Astrocyte (in vitro differentiated cells and primary cell): Measurements from ENCODE around the gene SNED1. TPM values are rescaled to one million over a fixed set of nuclear protein-coding genes. Genes with fewer than 3 reads are reported as not detected.

Source experiments
- DNase-seq: peaks from one replicate; pipeline ENCODE4 v3.0.0-alpha.2; 2010; ENCODE audit warnings: low read depth
- FAIRE-seq: peaks from 2 replicates; lab custom pipeline; 2011; peaks lifted over from hg19 to GRCh38; lab: Jason Lieb, UNC
- H2AFZ ChIP-seq: 2 replicates; pipeline ENCODE4 v1.6.0; 2012; ENCODE audit warnings: low read depth, low read length, inconsistent platforms
- H3K27ac ChIP-seq: 2 replicates; pipeline ENCODE4 v1.5.1; 2011; ENCODE audit warnings: low read depth, low read length, inconsistent platforms
- H3K27me3 ChIP-seq: 2 replicates; pipeline ENCODE4 v1.6.0; 2011; ENCODE audit warnings: low read length, inconsistent platforms; ENCODE audit not compliant: insufficient read depth
- H3K36me3 ChIP-seq: 2 replicates; pipeline ENCODE4 v1.5.1; 2011; ENCODE audit warnings: low read length, inconsistent platforms; ENCODE audit not compliant: insufficient read depth
- H3K4me1 ChIP-seq: 2 replicates; pipeline ENCODE4 v1.5.1; 2011; ENCODE audit warnings: low read length, inconsistent platforms; ENCODE audit not compliant: insufficient read depth
- H3K4me2 ChIP-seq: 2 replicates; pipeline ENCODE4 v1.6.0; 2012; ENCODE audit warnings: low read length, inconsistent platforms
- H3K4me3 ChIP-seq: 2 replicates; pipeline ENCODE4 v1.5.1; 2011; ENCODE audit warnings: low read depth, mild to moderate bottlenecking, low read length, inconsistent platforms; ENCODE audit not compliant: insufficient read depth
- H3K79me2 ChIP-seq: 2 replicates; pipeline ENCODE4 v1.6.0; 2012; ENCODE audit warnings: mild to moderate bottlenecking, low read length, inconsistent platforms; ENCODE audit not compliant: insufficient read depth
- H3K9ac ChIP-seq: 2 replicates; pipeline ENCODE4 v1.6.0; 2012; ENCODE audit warnings: mild to moderate bottlenecking, low read length, inconsistent platforms
- H3K9me3 ChIP-seq: 2 replicates; pipeline ENCODE4 v1.5.1; 2012; ENCODE audit warnings: low read depth, mild to moderate bottlenecking, low read length, inconsistent platforms; ENCODE audit not compliant: insufficient read depth
- H4K20me1 ChIP-seq: 2 replicates; pipeline ENCODE4 v1.6.0; 2012; ENCODE audit warnings: low read length, inconsistent platforms; ENCODE audit not compliant: insufficient read depth
- H3K27ac Mint-ChIP-seq: one replicate; pipeline ENCODE4 v1.8.0; 2021; ENCODE audit warnings: mild to moderate bottlenecking, mixed read lengths; ENCODE audit not compliant: unreplicated experiment
- H3K27me3 Mint-ChIP-seq: one replicate; pipeline ENCODE4 v1.8.0; 2021; ENCODE audit warnings: low read depth, mixed read lengths; ENCODE audit not compliant: unreplicated experiment
- H3K36me3 Mint-ChIP-seq: one replicate; pipeline ENCODE4 v1.8.0; 2021; ENCODE audit warnings: low read depth, mixed read lengths; ENCODE audit not compliant: unreplicated experiment
- H3K4me1 Mint-ChIP-seq: one replicate; pipeline ENCODE4 v1.8.0; 2021; ENCODE audit warnings: low read depth, mixed read lengths; ENCODE audit not compliant: unreplicated experiment
- H3K4me3 Mint-ChIP-seq: one replicate; pipeline ENCODE4 v1.8.0; 2021; ENCODE audit warnings: mild to moderate bottlenecking, moderate library complexity, mixed read lengths; ENCODE audit not compliant: unreplicated experiment
- H3K9me3 Mint-ChIP-seq: one replicate; pipeline ENCODE4 v1.8.0; 2021; ENCODE audit warnings: mild to moderate bottlenecking, mixed read lengths; ENCODE audit not compliant: unreplicated experiment
- CTCF ChIP-seq: IDR thresholded peaks from 2 replicates; pipeline ENCODE4 v1.5.1; 2011; ENCODE audit warnings: low read depth, mild to moderate bottlenecking, inconsistent platforms, low read length, moderate library complexity; ENCODE audit not compliant: insufficient read depth
- EZH2 ChIP-seq: IDR thresholded peaks from 2 replicates; pipeline ENCODE4 v1.6.1; 2012; ENCODE audit warnings: mild to moderate bottlenecking, low read length, inconsistent platforms; ENCODE audit not compliant: insufficient read depth
- total RNA-seq: library from RNA; stranded (reverse); gene quantifications from 2 replicates; pipeline ENCODE4 v1.2.1, GENCODE V29; 2021

The SNED1 gene
- total RNA-seq, 1 donor from 2014 or later, result 0.23 TPM

GRCh38 chr2:241126771-241127202 is 128.4 kb downstream of the SNED1 start:
- no peaks in the 10 kb centered on the region for H3K27me3 ChIP-seq
- no peak for TF ChIP-seq EZH2
- no peak for TF ChIP-seq CTCF
- H3K9me3 ChIP-seq, result no peaks in the 10 kb centered on the region
- no peak overlapping the region for H3K9ac ChIP-seq
- FAIRE-seq (no peak), DNase-seq (no peak)
- H3K9me3 Mint-ChIP-seq, result no peaks in the 10 kb centered on the region
- no peak overlapping the region for H3K27ac Mint-ChIP-seq
- peaks cover 9% of the 10 kb centered on the region for H3K36me3 Mint-ChIP-seq
- H3K27ac ChIP-seq, result no peak overlapping the region
- H3K4me2 ChIP-seq, result no peak overlapping the region
- H3K4me1 Mint-ChIP-seq, result no peaks in the 10 kb centered on the region
- H3K79me2 ChIP-seq, result no peaks in the 10 kb centered on the region
- H3K4me1 ChIP-seq, result no peaks in the 10 kb centered on the region
- no peaks in the 10 kb centered on the region for H4K20me1 ChIP-seq
- no peak overlapping the region for H2AFZ ChIP-seq
- no peak overlapping the region for H3K4me3 Mint-ChIP-seq
- H3K4me3 ChIP-seq, result no peak overlapping the region
- peaks cover 13% of the 10 kb centered on the region for H3K27me3 Mint-ChIP-seq
- H3K36me3 ChIP-seq, result no peaks in the 10 kb centered on the region

GRCh38 chr2:241128266-241128665 is 129.8 kb downstream of the SNED1 start:
- H3K4me2 ChIP-seq, result no peak overlapping the region
- H2AFZ ChIP-seq, result no peak overlapping the region
- Mint-ChIP-seq H3K4me1 (no peaks in the 10 kb centered on the region), H3K9me3 (no peaks in the 10 kb centered on the region), H3K36me3 (peaks cover 9% of the 10 kb centered on the region), H3K27ac (no peak overlapping the region), H3K4me3 (no peak overlapping the region), H3K27me3 (peaks cover 16% of the 10 kb centered on the region)
- no peaks in the 10 kb centered on the region for H3K36me3 ChIP-seq
- H3K9ac ChIP-seq, result no peak overlapping the region
- no peak for TF ChIP-seq CTCF
- no peak for TF ChIP-seq EZH2
- H3K9me3 ChIP-seq, result no peaks in the 10 kb centered on the region
- no peak overlapping the region for H3K27ac ChIP-seq
- FAIRE-seq (no peak), DNase-seq (no peak)
- H3K79me2 ChIP-seq, result no peaks in the 10 kb centered on the region
- H3K4me1 ChIP-seq, result no peaks in the 10 kb centered on the region
- no peak overlapping the region for H3K4me3 ChIP-seq
- no peaks in the 10 kb centered on the region for H3K27me3 ChIP-seq
- H4K20me1 ChIP-seq, result no peaks in the 10 kb centered on the region

GRCh38 chr2:241129086-241129871 is 130.9 kb downstream of the SNED1 start:
- H3K4me2 ChIP-seq, result no peak overlapping the region
- no peaks in the 10 kb centered on the region for H3K79me2 ChIP-seq
- no peaks in the 10 kb centered on the region for H3K4me1 Mint-ChIP-seq
- no peaks in the 10 kb centered on the region for H3K4me1 ChIP-seq
- no peaks in the 10 kb centered on the region for H3K36me3 ChIP-seq
- no peak for FAIRE-seq
- no peak overlapping the region for H3K9ac ChIP-seq
- DNase-seq, result no peak
- no peak overlapping the region for H3K4me3 ChIP-seq
- no peak overlapping the region for H3K27ac Mint-ChIP-seq
- no peaks in the 10 kb centered on the region for H3K27me3 ChIP-seq
- H3K9me3 Mint-ChIP-seq, result no peaks in the 10 kb centered on the region
- H3K27me3 Mint-ChIP-seq, result peaks cover 17% of the 10 kb centered on the region
- H3K4me3 Mint-ChIP-seq, result no peak overlapping the region
- no peak overlapping the region for H2AFZ ChIP-seq
- H4K20me1 ChIP-seq, result no peaks in the 10 kb centered on the region
- TF ChIP-seq CTCF, result no peak
- H3K36me3 Mint-ChIP-seq, result peaks cover 9% of the 10 kb centered on the region
- no peak overlapping the region for H3K27ac ChIP-seq
- no peaks in the 10 kb centered on the region for H3K9me3 ChIP-seq
